ENCODE data around the gene TCF4. TPM values are rescaled to one million over a fixed set of nuclear protein-coding genes. Genes with fewer than 3 reads are reported as not detected.

TCF4 gene
- total RNA-seq, 4 donors from 2014 or later, result 30.3 to 51.1 (median 40.1) TPM

DNA sequence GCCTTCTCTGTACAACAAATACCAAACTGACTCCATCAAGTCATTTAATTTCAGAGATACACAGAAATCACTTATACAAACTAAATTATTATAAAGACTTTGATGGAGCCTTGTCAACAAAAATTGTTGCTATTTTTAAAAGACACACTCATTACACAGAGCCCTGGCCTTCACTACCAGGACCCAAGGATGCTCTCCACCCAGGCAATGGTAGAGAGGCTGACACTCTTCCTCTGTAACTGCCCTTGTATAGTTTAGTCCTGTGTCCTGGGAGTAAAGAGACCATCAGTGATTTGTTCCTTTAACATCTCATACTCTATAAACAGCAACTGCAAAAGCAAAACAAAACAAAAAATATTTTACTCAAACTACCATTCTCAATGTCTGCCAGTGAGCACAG lies 173.5 kb downstream of the TCF4 start:
- intact Hi-C loops (cut with DNase I; ENCODE audit: low total_unique reads) (loop anchor here (5.0 to 10.0 kb wide), 2 partner anchors 180 to 368 kb away; no protein-coding TSS in a partner anchor), in situ Hi-C loops (cut with MboI; ENCODE audit: low pct_ligation_motif_present in 1 of 4, low pct_unique_long_range_greater_than_20kb in 1 of 4, low sequenced_read_pairs in 3 of 4) (loop anchor here (10.0 to 25.0 kb wide), 7 partner anchors 170 to 1160 kb away; partner anchors contain the start of gene TCF4 (in 2 of the 4))
- Histone ChIP-seq H3K4me1 (peaks cover 0 to 19% (median 0%) of the 10 kb centered on the region in 4 donors), H3K36me3 (no peaks in the 10 kb centered on the region), H3K27me3 (no peaks in the 10 kb centered on the region), H3K9me3 (no peaks in the 10 kb centered on the region), H3K4me3 (no peak overlapping the region), H3K27ac (no peak overlapping the region)
- no peak for DNase-seq
- no peak for TF ChIP-seq CTCF (IDR thresholded peaks at IDR 0.05)
- no peak for TF ChIP-seq POLR2AphosphoS5 (IDR thresholded peaks at IDR 0.05)
- TF ChIP-seq POLR2A (IDR thresholded peaks at IDR 0.05), result no peak
- no peak for TF ChIP-seq EP300 (IDR thresholded peaks at IDR 0.05; ENCODE audit: low read depth)

DNA sequence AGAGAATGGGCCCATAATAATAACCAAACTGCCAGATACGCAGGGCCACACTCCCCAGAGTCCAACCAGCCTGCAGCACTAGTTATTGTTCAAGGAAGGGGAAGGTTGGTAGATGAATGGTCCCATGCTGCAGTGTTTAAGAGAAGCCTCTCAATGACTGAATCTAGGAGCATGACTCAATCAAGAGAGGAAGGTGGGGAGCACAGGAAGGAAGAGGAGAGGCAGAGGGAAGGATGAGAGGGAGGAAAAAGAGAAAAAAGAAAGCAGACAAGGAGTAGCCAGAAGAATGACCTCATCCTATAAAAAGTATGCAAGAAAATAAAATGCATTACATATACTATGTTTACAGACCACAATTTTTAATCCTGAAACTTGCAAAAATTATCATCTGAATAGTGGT lies 174.5 kb downstream of the TCF4 start:
- TF ChIP-seq CTCF (IDR thresholded peaks at IDR 0.05) (no peak), POLR2A (IDR thresholded peaks at IDR 0.05) (no peak), POLR2AphosphoS5 (IDR thresholded peaks at IDR 0.05) (no peak), EP300 (IDR thresholded peaks at IDR 0.05; ENCODE audit: low read depth) (no peak)
- 80% methylated on average over 1 of the region's 1 CpG; no CpG with 5 or more reads in 1 of the 2 donors for WGBS, 2 donors (ENCODE audit: low coverage in 1 of 2)
- in situ Hi-C loops (cut with MboI; ENCODE audit: low pct_ligation_motif_present in 1 of 4, low pct_unique_long_range_greater_than_20kb in 1 of 4, low sequenced_read_pairs in 3 of 4), result loop anchor here (10.0 to 25.0 kb wide), 7 partner anchors 169 to 1161 kb away; partner anchors contain the start of gene TCF4 (in 2 of the 4)
- no peak overlapping the region for H3K27ac ChIP-seq
- H3K27me3 ChIP-seq, result no peaks in the 10 kb centered on the region
- H3K4me3 ChIP-seq, result no peak overlapping the region
- intact Hi-C loops (cut with DNase I; ENCODE audit: low total_unique reads), result loop anchor here (5.0 to 10.0 kb wide), 2 partner anchors 179 to 369 kb away; no protein-coding TSS in a partner anchor
- no peaks in the 10 kb centered on the region for H3K36me3 ChIP-seq
- peaks cover 0 to 16% (median 0%) of the 10 kb centered on the region in 4 donors for H3K4me1 ChIP-seq
- H3K9me3 ChIP-seq, result no peaks in the 10 kb centered on the region
- no peak for DNase-seq

DNA sequence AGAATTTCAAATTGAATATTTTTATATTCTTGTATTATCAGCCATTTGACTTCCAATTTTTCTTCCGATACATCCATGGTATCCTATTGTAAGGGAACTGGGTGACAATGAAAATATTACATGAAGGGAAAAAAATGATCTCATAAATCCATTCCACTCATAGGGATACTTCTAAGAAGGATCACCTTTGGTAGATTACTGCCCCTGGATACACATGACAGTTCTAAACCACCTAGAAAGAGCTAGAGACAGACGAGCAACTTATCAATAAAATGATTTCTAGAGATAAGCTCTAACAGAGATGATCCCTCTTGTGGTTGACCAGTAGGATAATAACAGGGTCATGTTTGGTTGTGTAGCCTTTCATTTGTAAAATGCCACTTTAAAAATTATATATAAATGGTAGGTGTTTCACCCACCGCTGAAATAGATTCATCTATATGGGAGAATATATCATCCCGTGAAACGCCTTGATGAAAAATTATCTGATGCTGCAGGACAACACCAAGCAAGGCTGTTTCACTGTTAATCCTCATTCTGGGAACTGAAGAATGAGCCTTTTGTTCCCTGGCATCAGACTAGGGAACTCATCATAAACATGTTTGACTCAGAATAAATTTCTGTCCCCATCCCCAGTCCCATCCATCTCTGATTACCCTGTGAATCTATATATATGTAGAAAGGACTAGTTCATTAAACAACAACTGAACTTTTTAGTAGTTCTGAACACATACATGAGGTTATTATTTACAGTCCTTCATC lies 180.0 kb downstream of the TCF4 start:
- in situ Hi-C loops (cut with MboI; ENCODE audit: low pct_ligation_motif_present in 1 of 4, low pct_unique_long_range_greater_than_20kb in 1 of 4, low sequenced_read_pairs in 3 of 4), result loop anchor here (25.0 kb wide), 4 partner anchors 171 to 1154 kb away; partner anchors contain the start of gene TCF4 (in 1 of the 4)
- intact Hi-C loops (cut with DNase I; ENCODE audit: low total_unique reads), result loop anchor here (10.0 kb wide), 1 partner anchor 83 kb away; no protein-coding TSS in a partner anchor

More for the DNA sequence above, 180.0 kb downstream of the TCF4 start:
- TF ChIP-seq CTCF (IDR thresholded peaks at IDR 0.05) (no peak), EP300 (IDR thresholded peaks at IDR 0.05; ENCODE audit: low read depth) (no peak), POLR2A (IDR thresholded peaks at IDR 0.05) (no peak), POLR2AphosphoS5 (IDR thresholded peaks at IDR 0.05) (no peak)
- DNase-seq, result no peak
- peaks cover 0 to 14% (median 3%) of the 10 kb centered on the region in 4 donors for H3K4me1 ChIP-seq
- no peaks in the 10 kb centered on the region for H3K36me3 ChIP-seq
- no peaks in the 10 kb centered on the region for H3K9me3 ChIP-seq
- WGBS, 2 donors (ENCODE audit: low coverage in 1 of 2), result 85 to 93% methylated on average over 5 of the region's 5 CpGs
- H3K27me3 ChIP-seq, result no peaks in the 10 kb centered on the region
- H3K27ac ChIP-seq, result no peak overlapping the region
- no peak overlapping the region for H3K4me3 ChIP-seq
